Umbilical cord (tissue), 2 donors: ENCODE measurements around the gene TTC9B. TPM values are rescaled to one million over a fixed set of nuclear protein-coding genes. Genes with fewer than 3 reads are reported as not detected.

Source experiments
- DNase-seq: peaks from one replicate; pipeline ENCODE4 v3.0.0-alpha.2; 2015; ENCODE audit warnings: low spot score
- total RNA-seq: library from RNA; depleted of rRNA; stranded (reverse); fragments of >200 nt; gene quantifications from one replicate; pipeline ENCODE4 v1.2.3, GENCODE V29; 2014; ENCODE audit warnings: low replicate concordance; ENCODE audit not compliant: insufficient read depth

Gene TTC9B
- total RNA-seq, result not detected

DNA sequence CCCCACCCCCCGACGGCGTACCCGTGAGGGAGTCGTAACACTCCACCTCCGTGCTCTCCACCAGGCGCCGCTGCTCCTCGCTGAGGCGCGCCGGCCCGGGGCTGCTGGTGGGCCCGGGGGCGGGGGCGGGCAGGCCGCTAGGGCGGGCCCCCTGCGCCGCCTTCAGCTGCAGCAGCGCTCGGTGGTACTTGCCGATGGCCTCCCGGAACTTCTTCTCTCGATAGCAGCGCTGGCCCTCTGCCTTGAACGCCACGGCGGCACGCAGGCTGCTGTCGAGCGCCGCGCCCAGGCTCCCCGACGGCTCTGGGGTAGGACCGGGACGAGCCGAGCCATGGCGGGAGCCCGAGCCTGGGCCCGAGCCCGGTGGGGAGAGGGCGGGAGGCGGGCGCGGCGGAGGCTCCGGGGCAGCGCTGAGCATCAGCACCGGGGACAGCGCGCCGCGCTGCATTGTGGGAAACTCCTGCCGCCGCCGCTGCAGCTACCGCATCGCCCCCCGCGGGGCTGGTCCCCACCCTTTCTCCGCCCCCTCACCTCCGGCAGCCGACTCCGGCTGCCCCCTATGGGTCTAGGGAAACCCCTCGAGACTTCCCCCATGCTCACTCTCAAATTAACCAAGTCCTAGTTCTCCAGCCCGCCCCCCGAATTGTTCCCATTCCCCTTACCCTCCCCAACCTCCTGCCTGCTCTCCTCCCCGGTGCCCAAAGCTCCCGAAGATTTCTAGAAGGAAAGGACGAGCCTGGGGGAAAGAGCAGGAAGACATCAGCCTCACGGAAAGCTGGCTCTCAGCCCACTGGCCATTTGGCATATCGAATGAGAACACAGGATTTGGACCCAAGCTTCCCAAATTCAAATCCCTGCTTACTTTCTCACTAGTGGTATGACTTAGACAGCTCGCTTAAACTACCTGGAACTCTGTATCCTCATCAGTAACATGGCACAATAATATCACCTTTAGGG is at the start of gene TTC9B:
Gene TTC9B (minus strand): TSS at position 451 of the 957 bp plus-strand sequence. CDS start 3 bp downstream, at position 448.
- DNase-seq, result no peak

GRCh38 chr19:40267601-40267997 is 49.4 kb upstream of the TTC9B start:
- DNase-seq, result no peak

DNA sequence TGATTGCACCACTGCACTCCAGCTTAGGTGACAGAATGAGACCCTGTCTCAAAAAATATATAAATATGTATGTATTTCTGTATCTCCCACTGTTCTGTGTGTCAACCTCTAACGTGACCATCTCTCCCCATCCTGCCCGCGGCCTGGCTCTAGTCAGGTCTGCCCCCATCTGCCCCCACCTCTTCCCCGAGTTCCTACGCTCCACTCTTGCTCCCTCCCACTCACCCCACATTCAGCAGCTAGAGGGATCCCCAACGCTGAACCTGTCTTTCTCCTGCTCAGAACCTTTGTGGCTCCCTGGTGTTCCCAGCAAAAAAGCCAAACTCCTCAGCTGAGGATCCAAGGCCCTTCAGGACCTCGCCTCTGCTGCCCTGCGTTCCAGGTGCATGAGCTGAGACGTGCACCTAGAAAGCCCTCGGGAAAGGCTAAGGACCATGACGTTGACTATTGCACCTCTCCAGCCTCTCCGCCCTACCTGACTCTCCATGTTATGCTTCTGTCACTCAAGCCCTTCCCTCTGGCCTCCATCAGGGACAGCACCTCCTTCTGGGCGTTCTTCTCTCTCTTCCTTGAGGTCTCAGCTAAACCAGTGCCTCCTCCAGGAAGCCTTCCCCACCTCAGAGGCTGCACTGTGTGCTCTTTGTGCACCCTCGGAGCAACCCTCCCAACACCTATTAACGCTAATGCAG is 48.9 kb upstream of the TTC9B start:
- no peak for DNase-seq

GRCh38 chr19:40266119-40266518 is 47.9 kb upstream of the TTC9B start:
- no peak for DNase-seq

DNA sequence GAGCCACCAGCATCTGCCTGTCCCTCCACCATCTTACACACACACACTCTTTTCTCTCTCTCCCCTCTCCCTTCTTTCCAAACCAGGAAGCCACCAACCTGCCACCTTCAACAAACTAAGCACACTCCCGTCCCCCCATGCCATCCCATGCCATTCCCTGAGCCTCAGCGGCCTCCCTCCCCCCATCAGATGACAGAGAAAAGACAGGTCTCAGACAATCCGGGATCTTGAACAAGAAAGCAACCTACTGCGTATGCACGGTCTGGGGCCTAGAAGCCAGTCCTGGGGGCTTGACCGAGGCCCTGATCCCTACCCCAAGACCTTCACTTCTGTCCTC is 47.5 kb upstream of the TTC9B start:
- no peak for DNase-seq

GRCh38 chr19:40265055-40265762 is 47.0 kb upstream of the TTC9B start:
- no peak for DNase-seq

- DNase-seq, result no peak
Observed at GRCh38 chr19:40264314-40265054, 46.3 kb upstream of the TTC9B start.

- no peak for DNase-seq
Observed at GRCh38 chr19:40263440-40264313, 45.5 kb upstream of the TTC9B start.

GRCh38 chr19:40262422-40262821 is 44.2 kb upstream of the TTC9B start:
- no peak for DNase-seq

DNA sequence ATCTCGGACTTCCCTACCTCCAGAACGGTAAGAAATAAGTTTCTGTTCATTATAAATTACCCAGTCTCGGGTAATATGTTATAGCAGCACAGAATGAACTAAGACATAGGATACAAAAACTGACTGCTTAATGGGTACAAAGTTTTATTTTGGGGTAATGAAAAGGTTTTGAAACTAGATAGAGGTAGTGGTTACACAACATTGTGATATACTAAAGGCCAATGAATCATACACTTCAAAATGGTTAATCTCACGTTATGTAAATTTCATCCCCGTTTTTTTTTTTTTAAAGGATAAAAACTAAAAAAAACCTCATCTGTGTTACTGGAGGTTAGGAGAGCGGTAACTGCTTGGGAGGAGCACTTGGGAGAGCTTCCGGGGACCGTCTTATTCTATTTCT is 43.4 kb upstream of the TTC9B start:
- no peak for DNase-seq

- DNase-seq, result no peak
Observed at GRCh38 chr19:40257096-40257517, 38.9 kb upstream of the TTC9B start.

- no peak for DNase-seq
Observed at GRCh38 chr19:40256512-40256911, 38.3 kb upstream of the TTC9B start.

- DNase-seq, result no peak
Observed at GRCh38 chr19:40255619-40256166, 37.5 kb upstream of the TTC9B start.

DNA sequence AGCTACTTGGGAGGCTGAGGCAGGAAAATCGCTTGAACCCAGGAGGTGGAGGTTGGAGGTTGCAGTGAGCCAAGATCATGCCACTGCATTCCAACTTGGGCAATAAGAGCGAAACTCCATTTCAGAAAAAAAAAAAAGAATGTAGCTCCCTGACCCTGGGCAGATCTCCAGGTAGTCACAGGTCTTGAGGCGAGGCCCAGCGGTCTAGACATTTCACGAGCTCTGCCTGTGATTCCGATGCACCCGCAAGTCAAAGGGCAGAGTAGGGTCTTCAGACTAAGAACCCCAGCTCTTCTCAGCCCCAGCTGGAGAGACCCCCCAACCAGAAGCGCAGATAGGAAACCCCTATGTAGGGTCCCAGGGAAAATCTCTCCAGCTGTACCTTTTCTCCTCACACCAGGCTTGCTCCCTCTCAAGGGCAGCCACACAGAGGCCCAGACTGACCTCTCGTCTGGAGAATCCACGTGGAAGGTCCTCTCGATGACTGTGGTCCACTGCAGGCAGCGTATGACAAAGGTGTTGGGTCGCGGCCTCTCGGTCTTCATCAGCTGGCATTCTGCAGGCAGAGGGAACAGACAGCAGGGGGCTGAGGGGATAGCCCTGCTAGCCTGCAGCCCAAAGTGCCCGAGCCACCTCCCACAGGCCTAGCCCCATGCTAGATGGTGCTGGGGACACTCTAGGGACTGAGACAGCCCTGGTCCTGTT is 36.7 kb upstream of the TTC9B start:
- no peak for DNase-seq

DNA sequence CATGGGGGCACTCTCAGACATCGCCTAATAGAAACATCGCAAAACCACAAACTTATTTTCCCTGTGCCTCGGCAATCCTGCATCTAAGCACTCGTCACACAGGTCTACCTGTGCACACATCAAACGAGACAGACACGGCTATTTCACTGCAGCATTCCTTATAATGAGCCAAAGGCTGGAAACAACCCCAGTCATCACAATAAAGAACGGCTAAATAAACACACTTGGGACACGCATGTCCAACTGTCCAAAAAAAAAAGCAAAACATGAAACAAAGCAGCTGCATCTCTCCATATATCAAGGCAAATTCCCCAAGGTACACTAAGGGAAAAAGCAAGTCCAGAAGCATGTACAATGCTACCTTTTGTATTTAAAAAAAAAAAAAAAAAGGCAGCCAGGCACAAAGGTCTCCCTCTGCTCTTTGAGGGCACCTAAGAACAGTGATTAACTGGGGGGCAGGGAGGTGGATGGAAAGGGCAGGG is 35.5 kb upstream of the TTC9B start:
- DNase-seq, result no peak

GRCh38 chr19:40252395-40252794 is 34.2 kb upstream of the TTC9B start:
- no peak for DNase-seq

- DNase-seq, result no peak
Observed at GRCh38 chr19:40251991-40252390, 33.8 kb upstream of the TTC9B start.

DNA sequence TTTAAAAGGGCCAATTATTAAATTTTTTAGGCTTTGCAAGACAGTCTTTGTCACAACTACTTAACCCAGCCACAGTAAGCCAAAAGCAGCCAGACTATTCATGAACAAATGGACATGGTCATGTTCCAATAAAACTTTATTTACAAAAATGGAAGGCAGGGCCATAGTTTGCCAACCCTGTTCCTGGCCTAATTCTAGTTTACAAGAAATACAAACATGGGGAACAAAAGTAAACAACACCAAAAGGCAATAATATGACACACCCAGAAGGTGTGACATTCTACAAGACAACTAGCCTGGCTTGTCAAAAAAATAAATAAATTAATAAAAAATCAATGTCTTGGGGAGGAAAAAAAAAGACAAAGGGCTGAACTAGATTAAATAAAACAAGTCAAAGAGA is 33.1 kb upstream of the TTC9B start:
- DNase-seq, result no peak

DNA sequence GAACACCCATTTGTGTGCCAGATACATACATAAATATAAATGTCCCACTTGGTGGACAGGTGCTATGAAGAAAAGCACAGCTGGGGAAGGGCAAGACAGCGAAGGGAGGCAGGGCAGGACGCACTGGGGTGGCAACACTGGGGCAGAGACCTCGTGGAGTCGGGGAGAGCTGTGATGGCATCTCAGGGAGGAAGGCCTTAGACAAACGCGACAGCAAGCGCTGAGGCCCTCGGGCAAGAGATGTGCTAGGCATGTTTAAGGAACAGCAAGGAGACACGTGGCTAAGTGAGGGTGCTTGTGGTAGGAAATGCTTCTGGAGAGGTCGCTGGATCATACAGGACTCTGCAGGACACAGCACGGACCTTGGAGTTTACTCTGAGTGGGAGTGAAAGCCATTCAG is 31.6 kb upstream of the TTC9B start:
- DNase-seq, result no peak
